Measurements from ENCODE around the gene KCNIP2. TPM values are rescaled to one million over a fixed set of nuclear protein-coding genes. Genes with fewer than 3 reads are reported as not detected.

Gene KCNIP2
- total and polyA plus RNA-seq, 9 donors: 1.8 to 8.9 (median 5.9) TPM

DNA sequence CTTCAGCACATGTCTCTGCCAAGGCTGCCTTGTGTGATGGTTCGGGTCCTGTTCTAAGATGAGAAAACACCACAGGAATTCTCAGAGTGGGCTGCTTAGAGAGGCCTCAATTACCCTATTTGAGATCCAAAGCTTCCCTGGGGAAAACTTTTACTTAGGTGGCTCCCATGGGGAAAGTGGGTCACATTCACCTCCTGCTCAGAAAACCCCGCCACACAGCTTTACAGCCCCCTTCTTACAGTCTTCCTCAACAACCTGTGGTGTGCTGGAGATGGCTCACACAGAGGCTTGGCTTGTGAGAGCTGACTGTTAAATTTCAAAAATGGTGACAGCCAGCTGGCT lies 36.6 kb upstream of the KCNIP2 start:
- no peaks in the 10 kb centered on the region for H3K4me1 ChIP-seq (ENCODE audit: insufficient read depth)
- no peaks in the 10 kb centered on the region for H3K9me3 ChIP-seq
- no peak for DNase-seq
- H3K27me3 ChIP-seq: no peaks in the 10 kb centered on the region
- intact Hi-C loops (cut with DNase I): no loop called here
- H3K27ac ChIP-seq: no peak overlapping the region
- whole genome bisulfite sequencing, 3 donors: 87 to 98% (median 88%) methylated on average over 2 of the region's 2 CpGs
- H3K4me3 ChIP-seq: no peak overlapping the region
- no peak for TF ChIP-seq CTCF (IDR thresholded peaks at IDR 0.05)
- H3K36me3 ChIP-seq: no peaks in the 10 kb centered on the region

DNA sequence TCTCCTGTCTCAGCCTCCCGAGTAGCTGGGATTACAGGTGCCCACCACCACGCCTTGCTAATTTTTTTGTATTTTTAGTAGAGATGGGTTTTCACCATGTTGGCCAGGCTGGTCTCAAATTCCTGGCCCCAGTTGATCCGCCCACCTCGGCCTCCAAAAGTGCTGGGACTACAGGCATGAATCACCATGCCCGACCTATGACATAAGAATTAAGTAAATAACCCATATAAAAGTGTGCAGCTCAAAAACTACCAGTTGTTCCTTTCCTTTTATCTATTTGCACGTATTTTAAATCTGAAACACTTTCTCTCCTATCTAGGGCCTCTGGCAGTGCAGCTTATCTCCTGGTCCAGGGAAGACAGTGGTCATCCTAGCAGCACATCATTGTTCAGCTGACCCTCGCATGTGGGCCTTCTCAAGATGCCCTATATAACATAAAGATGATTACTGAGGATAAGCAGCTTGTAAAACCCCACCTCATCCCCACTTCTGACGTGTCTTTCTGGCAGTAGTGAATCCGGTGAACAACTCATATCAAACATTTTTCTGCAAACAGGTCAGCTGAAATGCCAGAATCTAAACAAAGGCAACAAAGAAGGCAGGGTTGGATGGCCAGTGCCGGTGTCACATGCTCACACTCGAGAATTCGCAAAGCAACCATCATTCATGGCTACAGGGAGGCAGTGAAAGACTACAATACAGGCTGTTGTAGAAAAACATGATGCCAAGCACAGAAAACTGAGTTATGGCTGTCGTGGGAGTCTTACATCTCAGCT lies 36.0 kb upstream of the KCNIP2 start:
- no peaks in the 10 kb centered on the region for H3K36me3 ChIP-seq
- no peaks in the 10 kb centered on the region for H3K27me3 ChIP-seq
- DNase-seq: no peak
- no peak for TF ChIP-seq POLR2A (IDR thresholded peaks at IDR 0.05)
- TF ChIP-seq CTCF (IDR thresholded peaks at IDR 0.05): no peak
- TF ChIP-seq EP300 (IDR thresholded peaks at IDR 0.05): no peak
- no peak overlapping the region for H3K4me3 ChIP-seq
- no peaks in the 10 kb centered on the region for H3K4me1 ChIP-seq (ENCODE audit: insufficient read depth)
- H3K27ac ChIP-seq: no peak overlapping the region
- intact Hi-C loops (cut with DNase I): no loop called here
- 71 to 79% (median 76%) methylated on average over 13 of the region's 13 CpGs for WGBS, 3 donors
- H3K9me3 ChIP-seq: no peaks in the 10 kb centered on the region

DNA sequence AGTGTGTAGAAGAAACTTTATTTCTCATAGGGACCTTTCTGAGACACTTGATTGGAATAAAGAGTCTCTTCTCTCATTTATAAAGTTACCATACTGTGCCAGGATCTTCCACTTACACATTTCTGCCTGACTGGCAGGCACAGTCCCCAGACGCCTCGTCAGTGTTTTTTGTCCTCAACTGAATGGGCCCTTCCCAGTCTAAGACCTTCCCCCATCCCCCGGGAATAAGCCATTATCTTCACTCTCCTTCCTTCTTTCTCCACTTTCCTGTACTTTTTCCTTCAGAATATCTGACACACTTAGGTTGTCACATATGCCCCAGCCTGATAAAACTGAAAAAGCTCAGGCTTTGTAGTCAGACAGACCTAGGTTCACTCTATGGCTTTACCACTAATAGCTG lies 35.3 kb upstream of the KCNIP2 start:
- H3K4me3 ChIP-seq: no peak overlapping the region
- intact Hi-C loops (cut with DNase I): no loop called here
- no peak for TF ChIP-seq CTCF (IDR thresholded peaks at IDR 0.05)
- no peak for TF ChIP-seq EP300 (IDR thresholded peaks at IDR 0.05)
- TF ChIP-seq POLR2A (IDR thresholded peaks at IDR 0.05): no peak
- no peak overlapping the region for H3K27ac ChIP-seq
- 87 to 91% (median 91%) methylated on average over 3 of the region's 3 CpGs for WGBS, 3 donors
- H3K9me3 ChIP-seq: no peaks in the 10 kb centered on the region
- no peaks in the 10 kb centered on the region for H3K27me3 ChIP-seq
- no peaks in the 10 kb centered on the region for H3K36me3 ChIP-seq
- DNase-seq: no peak
- H3K4me1 ChIP-seq (ENCODE audit: insufficient read depth): no peaks in the 10 kb centered on the region

DNA sequence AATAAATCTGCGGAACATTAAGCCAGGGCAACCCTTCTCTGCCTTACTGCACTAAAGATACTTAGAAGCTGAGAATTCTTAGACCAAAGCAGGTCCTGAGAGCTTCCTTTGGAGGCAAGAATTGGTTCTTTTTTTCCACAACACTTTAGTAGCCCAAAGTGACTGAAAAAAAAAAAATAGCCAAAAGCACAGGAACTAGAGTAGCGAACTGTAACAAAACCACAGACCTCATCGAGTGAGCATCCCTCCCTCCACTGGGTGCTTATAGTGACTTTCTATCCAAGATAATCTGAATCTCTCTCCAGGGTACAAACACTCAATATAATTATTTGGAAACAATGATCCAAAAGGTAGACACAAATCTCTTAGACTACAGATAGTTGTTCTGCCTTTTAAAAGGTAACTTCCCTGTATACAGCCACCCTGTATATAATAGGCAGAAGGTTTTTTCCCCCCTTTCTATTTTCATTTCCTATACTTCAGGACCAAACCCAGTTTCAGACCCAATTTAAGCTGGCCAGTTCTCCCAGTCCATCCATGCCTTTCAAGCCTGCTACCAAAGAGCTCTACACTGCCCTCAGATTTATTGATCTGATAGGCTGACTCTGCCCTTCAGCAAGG lies 31.6 kb upstream of the KCNIP2 start:
- no peaks in the 10 kb centered on the region for H3K36me3 ChIP-seq
- no peaks in the 10 kb centered on the region for H3K27me3 ChIP-seq
- H3K27ac ChIP-seq: no peak overlapping the region
- no peaks in the 10 kb centered on the region for H3K4me1 ChIP-seq (ENCODE audit: insufficient read depth)
- TF ChIP-seq POLR2A (IDR thresholded peaks at IDR 0.05) (no peak), EP300 (IDR thresholded peaks at IDR 0.05) (no peak), CTCF (IDR thresholded peaks at IDR 0.05) (no peak)
- no peaks in the 10 kb centered on the region for H3K9me3 ChIP-seq
- intact Hi-C loops (cut with DNase I): no loop called here
- no peak overlapping the region for H3K4me3 ChIP-seq
- 77 to 90% (median 89%) methylated on average over 3 of the region's 3 CpGs for WGBS, 3 donors
- no peak for DNase-seq

Data from ovary (tissue), 9 donors.